HG03280 (cell line): ENCODE data around the gene ELL.

Experiments used
- ATAC-seq: cut with Tn5 transposase; IDR thresholded peaks from one replicate; pipeline ENCODE4 v1.9.1; 2021; ENCODE audit warnings: mild to moderate bottlenecking, moderate library complexity; ENCODE audit not compliant: unreplicated experiment

Gene ELL

GRCh38 chr19:18490728-18491127 lies 31.1 kb downstream of the ELL start:
- ATAC-seq, result no peak

- no peak for ATAC-seq
These were observed 32.2 kb downstream of the ELL start for GRCh38 chr19:18489627-18490184.

GRCh38 chr19:18488838-18489626 lies 32.8 kb downstream of the ELL start:
- ATAC-seq, result no peak

GRCh38 chr19:18488403-18488723 lies 33.5 kb downstream of the ELL start:
- ATAC-seq, result no peak

GRCh38 chr19:18487576-18488402 lies 34.1 kb downstream of the ELL start:
- no peak for ATAC-seq

GRCh38 chr19:18486746-18487145 lies 35.1 kb downstream of the ELL start:
- no peak for ATAC-seq

GRCh38 chr19:18484992-18485391 lies 36.9 kb downstream of the ELL start:
- ATAC-seq, result no peak

- ATAC-seq, result no peak
These were observed 38.6 kb downstream of the ELL start for GRCh38 chr19:18483119-18483890.

- no peak for ATAC-seq
These were observed 40.2 kb downstream of the ELL start for GRCh38 chr19:18481505-18482222.

GRCh38 chr19:18480006-18480691 lies 41.7 kb downstream of the ELL start:
- ATAC-seq, result no peak

- ATAC-seq, result peak; percentile 61
These were observed 43.1 kb downstream of the ELL start for GRCh38 chr19:18478545-18479311.

- no peak for ATAC-seq
These were observed 43.9 kb downstream of the ELL start for GRCh38 chr19:18477974-18478373.

GRCh38 chr19:18477042-18477779 lies 44.7 kb downstream of the ELL start:
- no peak for ATAC-seq

- no peak for ATAC-seq
These were observed 45.3 kb downstream of the ELL start for GRCh38 chr19:18476507-18477041.

GRCh38 chr19:18475762-18476331 lies 46.0 kb downstream of the ELL start:
- no peak for ATAC-seq

GRCh38 chr19:18475004-18475453 lies 46.8 kb downstream of the ELL start:
- ATAC-seq, result no peak

GRCh38 chr19:18474366-18474887 lies 47.4 kb downstream of the ELL start:
- no peak for ATAC-seq

- no peak for ATAC-seq
These were observed 48.2 kb downstream of the ELL start for GRCh38 chr19:18473706-18474087.
